ENCODE measurements around the gene TERB1. TPM values are rescaled to one million over a fixed set of nuclear protein-coding genes. Genes with fewer than 3 reads are reported as not detected.

Gene TERB1
- polyA plus RNA-seq, 1 donor from 2014 or later, result 0.38 TPM

- Histone ChIP-seq H4K20me1 (ENCODE audit: insufficient read depth) (no peaks in the 10 kb centered on the region), H3K9ac (ENCODE audit: low read length) (no peak overlapping the region), H3K4me2 (ENCODE audit: low read length) (no peak overlapping the region), H2AFZ (ENCODE audit: low read depth, low read length) (no peak overlapping the region), H3K4me3 (ENCODE audit: low read length) (no peak overlapping the region), H3K27me3 (ENCODE audit: insufficient read depth, low read depth, low read length) (peaks cover 47% of the 10 kb centered on the region), H3K27ac (ENCODE audit: low read length) (no peak overlapping the region), H3K36me3 (ENCODE audit: insufficient read depth, low read length) (no peaks in the 10 kb centered on the region), H3K9me2 (ENCODE audit: insufficient read depth, low read length) (no peaks in the 10 kb centered on the region), H3F3A (ENCODE audit: insufficient read depth, low read length, poor library complexity, severe bottlenecking) (no peaks in the 10 kb centered on the region), H3K79me2 (replicated peaks; ENCODE audit: insufficient read depth, low read length) (no peaks in the 10 kb centered on the region), H3K9me3 (ENCODE audit: low read length) (no peaks in the 10 kb centered on the region)
- no peak for TF ChIP-seq MXI1 (conservative IDR thresholded peaks at IDR 0.05; ENCODE audit: poor library complexity, severe bottlenecking)
- no peak for TF ChIP-seq EP300 (conservative IDR thresholded peaks at IDR 0.05; ENCODE audit: poor library complexity, severe bottlenecking)
- no peak for TF ChIP-seq CTCF (IDR thresholded peaks at IDR 0.05; ENCODE audit: poor library complexity, severe bottlenecking)
- no peak for TF ChIP-seq SMC3 (conservative IDR thresholded peaks at IDR 0.05; ENCODE audit: poor library complexity)
- TF ChIP-seq REST (IDR thresholded peaks at IDR 0.05; ENCODE audit: borderline replicate concordance), result no peak
- no peak for TF ChIP-seq RAD21 (conservative IDR thresholded peaks at IDR 0.05)
- no peak for TF ChIP-seq TAF1 (IDR thresholded peaks at IDR 0.05; ENCODE audit: low read depth)
- no peak for TF ChIP-seq EZH2 (IDR thresholded peaks at IDR 0.05; ENCODE audit: borderline replicate concordance, insufficient read depth, low read length, poor library complexity, severe bottlenecking)
Observed at GRCh38 chr16:66846266-66846665, 44.9 kb upstream of the TERB1 start.

GRCh38 chr16:66845791-66846221, 44.4 kb upstream of the TERB1 start:
- H3K36me3 ChIP-seq (ENCODE audit: insufficient read depth, low read length), result no peaks in the 10 kb centered on the region
- no peak overlapping the region for H2AFZ ChIP-seq (ENCODE audit: low read depth, low read length)
- H3K9me3 ChIP-seq (ENCODE audit: low read length), result no peaks in the 10 kb centered on the region
- H3K4me3 ChIP-seq (ENCODE audit: low read length), result no peak overlapping the region
- H3K4me2 ChIP-seq (ENCODE audit: low read length), result no peak overlapping the region
- H4K20me1 ChIP-seq (ENCODE audit: insufficient read depth), result no peaks in the 10 kb centered on the region
- H3K79me2 ChIP-seq (replicated peaks; ENCODE audit: insufficient read depth, low read length), result no peaks in the 10 kb centered on the region
- TF ChIP-seq CTCF (IDR thresholded peaks at IDR 0.05; ENCODE audit: poor library complexity, severe bottlenecking) (no peak), TAF1 (IDR thresholded peaks at IDR 0.05; ENCODE audit: low read depth) (no peak), RAD21 (conservative IDR thresholded peaks at IDR 0.05) (no peak), MXI1 (conservative IDR thresholded peaks at IDR 0.05; ENCODE audit: poor library complexity, severe bottlenecking) (no peak), POLR2AphosphoS5 (IDR thresholded peaks at IDR 0.05) (no peak), EZH2 (IDR thresholded peaks at IDR 0.05; ENCODE audit: borderline replicate concordance, insufficient read depth, low read length, poor library complexity, severe bottlenecking) (no peak), EP300 (conservative IDR thresholded peaks at IDR 0.05; ENCODE audit: poor library complexity, severe bottlenecking) (no peak), SMC3 (conservative IDR thresholded peaks at IDR 0.05; ENCODE audit: poor library complexity) (no peak), REST (IDR thresholded peaks at IDR 0.05; ENCODE audit: borderline replicate concordance) (no peak)
- no peak overlapping the region for H3K27ac ChIP-seq (ENCODE audit: low read length)
- no peak overlapping the region for H3K9ac ChIP-seq (ENCODE audit: low read length)
- H3F3A ChIP-seq (ENCODE audit: insufficient read depth, low read length, poor library complexity, severe bottlenecking), result no peaks in the 10 kb centered on the region
- H3K9me2 ChIP-seq (ENCODE audit: insufficient read depth, low read length), result no peaks in the 10 kb centered on the region
- peaks cover 47% of the 10 kb centered on the region for H3K27me3 ChIP-seq (ENCODE audit: insufficient read depth, low read depth, low read length)
